GM21390 (cell line): ENCODE data around the gene FAM153A.
"Not testable (repeated sequence)": the region's sequence is repeated elsewhere in the genome, so short reads cannot be mapped to it uniquely, and the experiment has no call there.

Experiments
- ATAC-seq: cut with Tn5 transposase; IDR thresholded peaks from one replicate; pipeline ENCODE4 v1.9.1; 2021; ENCODE audit not compliant: unreplicated experiment

FAM153A gene

GRCh38 chr5:177782792-177783633, at the start of gene FAM153A:
Gene FAM153A, minus strand, starts transcription at chr5:177782899.
- ATAC-seq: not testable (repeated sequence)

DNA sequence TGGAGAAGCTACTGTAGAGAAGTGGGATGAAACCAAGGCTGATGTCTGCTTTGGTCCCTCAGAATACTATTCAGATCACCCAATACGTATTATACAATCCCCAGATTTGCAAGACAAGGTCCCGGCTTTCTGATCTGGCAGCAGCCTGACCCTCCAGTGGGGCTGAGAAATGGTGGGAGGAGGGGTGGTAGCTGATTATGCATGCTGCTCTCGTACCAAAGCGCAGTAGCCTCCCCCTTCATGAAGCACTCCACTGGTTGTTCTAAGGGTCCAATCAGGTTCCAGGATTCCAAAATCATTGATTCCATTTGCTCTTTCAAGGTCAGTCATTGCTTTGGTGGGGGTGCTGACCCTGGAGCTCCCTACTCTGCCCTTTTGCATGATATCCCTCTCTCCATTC, 49.6 kb upstream of the FAM153A start:
- not testable (repeated sequence) for ATAC-seq

DNA sequence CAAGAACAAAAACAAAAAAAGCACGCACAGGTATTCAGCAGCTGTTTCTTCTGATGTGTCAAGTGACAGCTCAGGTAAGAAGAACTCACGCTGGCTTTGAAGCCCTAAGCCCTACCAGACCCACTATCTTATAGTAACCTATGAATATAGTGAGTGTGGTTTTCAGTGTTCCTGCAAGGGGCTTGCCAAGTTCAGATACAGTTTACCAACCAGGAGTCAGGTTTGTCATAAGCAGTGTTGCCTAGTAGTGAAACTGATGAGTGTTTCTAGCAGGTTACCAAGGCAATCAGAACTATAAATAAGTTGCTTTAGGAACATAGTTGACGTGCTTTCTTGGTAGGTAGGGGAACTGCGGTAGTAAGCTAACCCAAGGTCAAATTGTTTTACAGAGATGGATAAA, 43.4 kb upstream of the FAM153A start:
- ATAC-seq: not testable (repeated sequence)

DNA sequence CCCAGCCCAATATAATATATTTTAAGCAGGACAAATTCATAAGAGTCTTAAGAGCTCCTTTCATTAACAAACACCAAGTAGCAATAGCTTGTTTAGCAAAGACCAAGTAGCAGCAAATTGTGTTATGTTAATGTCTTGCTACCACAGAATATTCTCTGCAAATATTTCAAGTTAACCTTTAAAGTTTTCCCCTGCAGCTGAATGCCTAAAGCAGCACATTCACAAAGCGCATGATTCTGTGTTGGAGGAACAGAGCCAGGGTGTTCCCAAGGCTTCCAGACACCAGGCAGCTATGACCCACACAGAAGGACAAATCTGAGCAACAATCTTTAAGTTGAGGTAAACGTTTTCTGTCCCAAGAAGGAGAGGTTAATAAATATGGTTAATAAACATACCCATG, 42.1 kb upstream of the FAM153A start:
- ATAC-seq: not testable (repeated sequence)

DNA sequence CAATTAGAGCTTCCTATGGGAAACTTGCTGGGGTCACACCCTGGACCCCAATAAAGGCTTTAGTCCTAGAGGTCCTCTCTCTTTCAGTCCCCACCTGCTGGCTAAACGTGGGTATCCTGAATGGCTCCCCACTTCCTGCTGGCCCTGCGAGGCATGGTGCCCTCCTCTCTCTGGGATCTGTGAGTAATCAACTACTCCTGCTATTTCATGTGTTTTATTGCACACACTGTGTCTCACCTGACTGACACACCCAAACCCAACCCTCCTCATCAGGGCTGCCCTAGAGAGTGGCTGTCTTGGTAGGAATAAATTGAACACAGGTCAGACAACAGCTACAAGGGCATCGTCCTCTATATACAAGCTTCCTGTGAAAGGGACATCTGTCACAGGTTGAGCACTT, 39.8 kb upstream of the FAM153A start:
- ATAC-seq: not testable (repeated sequence)

DNA sequence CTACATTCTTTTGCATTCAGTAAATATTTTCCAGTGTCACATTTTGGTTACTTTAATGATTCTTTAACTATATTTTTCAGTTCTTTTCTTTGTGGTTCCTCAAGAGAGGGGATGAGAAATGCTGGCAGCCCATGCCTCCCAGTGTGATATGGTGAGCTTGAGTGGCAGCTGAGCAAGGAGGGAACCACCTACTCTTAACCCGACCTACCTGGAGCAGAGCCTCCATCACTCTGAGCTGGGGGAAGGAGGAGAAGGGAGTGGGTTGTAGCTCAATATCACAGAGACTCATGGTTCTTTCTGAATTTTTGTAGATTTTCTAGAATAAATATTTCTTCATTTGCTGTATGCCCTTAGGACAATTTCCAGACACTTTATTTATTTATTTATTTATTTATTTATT, 37.0 kb upstream of the FAM153A start:
- ATAC-seq: not testable (repeated sequence)

DNA sequence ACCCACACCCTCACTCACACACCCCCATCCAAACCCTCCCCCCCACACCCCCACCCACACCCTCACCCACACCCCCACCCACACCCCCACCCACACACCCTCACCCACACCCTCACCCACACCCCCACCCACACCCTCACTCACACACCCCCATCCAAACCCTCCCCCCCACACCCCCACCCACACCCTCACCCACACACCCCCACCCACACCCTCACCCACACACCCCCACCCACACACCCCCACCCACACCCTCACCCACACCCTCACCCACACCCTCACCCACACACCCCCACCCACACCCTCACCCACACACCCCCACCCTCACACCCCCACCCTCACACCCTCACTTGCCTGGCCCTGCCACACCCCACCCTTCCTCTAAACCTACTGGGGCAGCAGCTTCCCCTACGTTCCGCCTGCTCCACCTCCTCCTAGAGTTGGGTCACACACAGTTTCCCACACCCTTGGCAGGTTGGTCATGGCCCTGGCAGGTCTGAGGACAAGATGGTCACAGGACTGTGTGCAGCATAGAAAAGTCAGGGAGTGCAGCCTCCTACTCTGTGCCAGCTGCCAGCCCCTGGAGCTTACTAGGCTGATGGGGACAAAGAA, 30.2 kb upstream of the FAM153A start:
- ATAC-seq: not testable (repeated sequence)

- ATAC-seq: not testable (repeated sequence)
Measured at GRCh38 chr5:177812160-177812743, 29.6 kb upstream of the FAM153A start.

DNA sequence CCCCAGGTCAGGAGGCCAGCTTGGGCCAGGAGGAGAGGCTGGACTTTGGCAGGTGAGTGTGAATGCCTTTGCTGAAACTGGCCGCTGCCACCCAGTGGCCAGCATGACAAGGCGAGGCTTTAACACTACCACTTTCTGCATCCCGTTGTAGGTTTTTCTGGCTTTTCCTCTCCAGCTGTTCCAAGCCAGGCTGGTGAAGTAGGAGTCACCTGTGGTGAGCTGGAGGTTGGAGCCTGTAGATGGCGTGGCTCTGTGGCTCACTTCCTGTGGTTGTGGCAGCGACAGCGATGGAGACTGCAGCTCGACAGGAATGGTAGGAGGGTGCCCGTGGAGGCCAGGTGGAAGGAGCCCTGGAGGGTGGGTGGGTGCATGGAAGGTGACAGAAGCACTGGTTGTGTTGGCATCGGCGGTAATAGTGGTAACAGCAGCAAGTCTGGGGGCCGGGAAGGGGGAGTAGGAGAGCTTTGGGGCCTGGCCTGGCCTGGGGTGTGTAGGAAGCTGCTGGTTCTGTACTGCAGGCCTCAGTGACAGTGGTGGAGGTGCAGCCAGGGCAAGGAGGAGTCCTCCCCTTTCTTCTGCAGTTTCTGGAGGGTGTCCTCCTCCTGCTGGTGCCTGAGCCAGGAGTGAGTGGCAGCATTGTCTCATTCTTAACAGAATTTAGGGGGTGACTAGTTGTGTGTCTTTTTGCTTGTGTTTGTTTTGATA, 26.7 kb upstream of the FAM153A start:
- not testable (repeated sequence) for ATAC-seq

GRCh38 chr5:177808420-177808819, 25.7 kb upstream of the FAM153A start:
- not testable (repeated sequence) for ATAC-seq

- ATAC-seq: not testable (repeated sequence)
Measured at GRCh38 chr5:177807265-177807664, 24.6 kb upstream of the FAM153A start.

DNA sequence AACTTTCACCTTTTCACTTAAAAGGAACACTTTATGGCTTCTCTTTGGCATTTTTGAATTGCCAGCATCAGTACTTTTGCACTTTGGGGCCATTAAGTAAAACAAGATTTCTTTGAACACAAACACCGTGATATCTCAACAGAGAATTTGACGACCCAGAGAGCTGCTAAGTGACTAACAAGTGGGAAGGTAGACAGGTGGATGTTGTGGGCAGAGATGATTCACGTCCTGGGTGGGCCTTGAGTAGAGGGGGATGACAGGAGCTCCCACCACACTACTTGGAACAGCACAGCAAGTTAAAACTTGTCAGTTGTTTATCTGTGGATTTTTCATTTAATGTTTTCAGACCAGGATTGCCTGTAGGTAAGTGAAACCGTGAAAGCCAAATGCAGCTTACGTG, 18.7 kb upstream of the FAM153A start:
- ATAC-seq: not testable (repeated sequence)

- ATAC-seq: not testable (repeated sequence)
Measured at GRCh38 chr5:177798237-177798840, 15.6 kb upstream of the FAM153A start.

DNA sequence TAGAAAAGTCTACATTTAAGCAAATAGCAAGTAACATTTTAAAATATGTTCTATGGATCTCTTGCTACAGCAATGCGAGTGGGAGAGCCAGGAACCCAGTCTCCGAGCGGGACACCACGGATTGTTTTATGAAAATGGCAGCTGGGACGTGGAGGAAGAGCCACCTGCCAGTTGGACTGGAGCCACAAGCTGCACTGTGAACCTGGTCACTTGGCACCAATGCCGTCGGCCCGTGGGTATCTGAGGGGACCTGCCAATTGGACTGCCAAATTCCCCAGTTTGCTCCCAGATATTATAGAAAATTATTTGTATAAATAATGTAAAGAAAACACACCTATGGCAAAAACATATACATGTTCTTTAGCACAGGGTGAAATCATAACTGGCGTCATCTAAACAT, 10.6 kb upstream of the FAM153A start:
- ATAC-seq: not testable (repeated sequence)

DNA sequence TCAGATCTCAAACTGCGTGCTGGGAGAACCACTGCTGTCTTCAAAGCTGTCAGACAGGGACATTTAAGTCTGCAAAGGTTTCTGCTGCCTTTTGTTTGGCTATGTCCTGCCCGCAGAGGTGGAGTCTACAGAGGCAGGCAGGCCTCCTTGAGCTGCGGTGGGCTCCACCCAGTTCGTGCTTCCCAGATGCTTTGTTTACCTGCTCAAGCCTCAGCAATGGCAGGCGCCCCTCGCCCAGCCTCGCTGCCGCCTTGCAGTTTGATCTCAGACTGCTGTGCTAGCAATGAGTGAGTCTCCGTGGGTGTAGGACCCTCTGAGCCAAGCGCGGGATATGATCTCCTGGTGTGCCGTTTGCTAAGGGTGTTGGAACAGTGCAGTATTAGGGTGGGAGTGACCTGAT, 8.9 kb upstream of the FAM153A start:
- ATAC-seq: not testable (repeated sequence)

DNA sequence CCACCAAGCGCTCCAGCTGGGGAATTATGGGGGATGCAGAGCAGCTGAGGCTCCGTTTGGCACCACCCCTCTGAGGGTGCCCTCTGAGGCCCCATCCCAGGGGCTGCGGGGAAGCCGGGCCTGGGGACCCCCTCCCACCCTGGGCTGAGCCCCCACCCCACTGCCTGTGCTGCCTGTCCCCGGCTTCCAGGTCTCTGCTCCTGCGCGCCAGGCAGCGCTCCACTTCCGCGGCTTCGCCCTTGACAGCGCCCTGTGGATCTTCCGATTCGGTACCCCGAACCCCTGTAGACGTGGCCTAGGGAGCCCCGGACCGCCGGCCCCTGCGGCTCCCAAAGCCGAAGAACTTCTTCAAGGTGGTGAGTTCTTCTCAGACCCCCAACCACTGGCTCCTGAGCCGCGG, 530 bp downstream of the FAM153A start:
- not testable (repeated sequence) for ATAC-seq

- ATAC-seq: not testable (repeated sequence)
Measured at GRCh38 chr5:177771206-177771605, 11.5 kb downstream of the FAM153A start.

GRCh38 chr5:177770646-177771045, 12.1 kb downstream of the FAM153A start:
- ATAC-seq: not testable (repeated sequence)

DNA sequence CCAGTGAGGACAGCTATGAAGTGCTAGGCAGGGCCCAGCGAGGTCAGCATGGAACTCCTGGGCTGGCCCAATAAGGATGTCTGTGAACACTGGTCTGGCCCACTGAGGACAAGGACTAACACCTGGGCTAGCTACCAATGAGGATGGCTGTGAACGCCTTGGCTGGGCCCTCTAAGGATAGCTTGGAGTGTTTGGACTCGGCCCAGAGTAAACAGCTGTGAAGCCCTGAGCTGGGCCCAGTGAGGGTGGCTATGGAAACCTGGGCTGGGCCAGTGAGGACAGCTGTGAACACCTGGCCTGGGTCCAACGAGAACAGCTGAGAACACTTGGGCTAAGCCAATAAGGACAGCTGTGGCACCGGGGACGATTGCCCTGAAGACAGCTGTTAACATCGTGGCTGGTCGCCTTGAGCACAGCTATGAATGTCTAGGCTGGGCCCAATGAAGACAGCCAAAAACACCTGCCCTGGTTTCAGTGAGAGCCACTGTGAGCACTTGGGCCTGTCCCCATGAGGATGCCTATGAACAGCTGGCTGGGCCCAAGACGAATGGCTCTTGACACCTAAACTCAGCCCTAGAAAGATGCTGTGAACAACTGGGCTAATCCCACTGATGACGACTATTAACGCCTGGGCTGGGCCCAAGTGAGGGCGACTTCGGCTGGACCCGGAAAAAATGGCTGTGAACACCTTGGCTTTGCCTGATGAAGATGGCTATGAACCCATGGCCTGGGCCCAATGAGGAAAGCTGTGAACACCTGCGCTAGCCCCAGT, 18.8 kb downstream of the FAM153A start:
- ATAC-seq: not testable (repeated sequence)

GRCh38 chr5:177760954-177761353, 21.7 kb downstream of the FAM153A start:
- ATAC-seq: not testable (repeated sequence)
